Measurements from ENCODE around the gene DPF3.

The DPF3 gene

GRCh38 chr14:72826039-72826438, 67.9 kb downstream of the DPF3 start:
- Histone ChIP-seq H3K79me2 (ENCODE audit: low read length) (peaks cover 83% of the 10 kb centered on the region), H3K4me2 (ENCODE audit: low read depth, low read length) (no peak overlapping the region), H3K4me3 (ENCODE audit: low read length) (no peak overlapping the region), H3K4me1 (ENCODE audit: low read length) (no peaks in the 10 kb centered on the region), H4K20me1 (ENCODE audit: insufficient read depth, low read length) (no peaks in the 10 kb centered on the region), H3K27me3 (replicated peaks; ENCODE audit: insufficient read depth, low read length) (no peaks in the 10 kb centered on the region), H3K9ac (ENCODE audit: low read length) (no peak overlapping the region), H2AFZ (ENCODE audit: low read length) (no peak overlapping the region), H3K36me3 (replicated peaks; ENCODE audit: insufficient read depth, low read length) (no peaks in the 10 kb centered on the region), H3K9me3 (replicated peaks; ENCODE audit: insufficient read depth, low read length) (no peaks in the 10 kb centered on the region), H3K27ac (ENCODE audit: low read length) (no peak overlapping the region), H3K9me2 (replicated peaks; ENCODE audit: insufficient read depth, low read length) (no peaks in the 10 kb centered on the region), H3F3A (ENCODE audit: insufficient read depth, low read length) (no peaks in the 10 kb centered on the region)
- TF ChIP-seq EZH2phosphoT487 (IDR thresholded peaks at IDR 0.05; ENCODE audit: low read length) (no peak), EZH2 (optimal IDR thresholded peaks at IDR 0.05; ENCODE audit: low read depth, low read length) (no peak), CTCF (IDR thresholded peaks at IDR 0.05; ENCODE audit: low read length) (no peak)
- no peak for DNase-seq

- H2AFZ ChIP-seq (ENCODE audit: low read length): no peak overlapping the region
- no peaks in the 10 kb centered on the region for H3F3A ChIP-seq (ENCODE audit: insufficient read depth, low read length)
- H3K4me3 ChIP-seq (ENCODE audit: low read length): no peak overlapping the region
- no peak overlapping the region for H3K27ac ChIP-seq (ENCODE audit: low read length)
- DNase-seq: no peak
- TF ChIP-seq EZH2 (optimal IDR thresholded peaks at IDR 0.05; ENCODE audit: low read depth, low read length) (no peak), CTCF (IDR thresholded peaks at IDR 0.05; ENCODE audit: low read length) (no peak), EZH2phosphoT487 (IDR thresholded peaks at IDR 0.05; ENCODE audit: low read length) (no peak)
- no peaks in the 10 kb centered on the region for H3K9me2 ChIP-seq (replicated peaks; ENCODE audit: insufficient read depth, low read length)
- no peaks in the 10 kb centered on the region for H3K4me1 ChIP-seq (ENCODE audit: low read length)
- no peaks in the 10 kb centered on the region for H3K27me3 ChIP-seq (replicated peaks; ENCODE audit: insufficient read depth, low read length)
- H3K36me3 ChIP-seq (replicated peaks; ENCODE audit: insufficient read depth, low read length): no peaks in the 10 kb centered on the region
- H3K9ac ChIP-seq (ENCODE audit: low read length): no peak overlapping the region
- no peaks in the 10 kb centered on the region for H3K9me3 ChIP-seq (replicated peaks; ENCODE audit: insufficient read depth, low read length)
- H4K20me1 ChIP-seq (ENCODE audit: insufficient read depth, low read length): no peaks in the 10 kb centered on the region
- H3K4me2 ChIP-seq (ENCODE audit: low read depth, low read length): no peak overlapping the region
- peaks cover 83% of the 10 kb centered on the region for H3K79me2 ChIP-seq (ENCODE audit: low read length)
Measured at GRCh38 chr14:72825486-72825885, 68.4 kb downstream of the DPF3 start.

- Histone ChIP-seq H3K79me2 (ENCODE audit: low read length) (peaks cover 88% of the 10 kb centered on the region), H3K36me3 (replicated peaks; ENCODE audit: insufficient read depth, low read length) (no peaks in the 10 kb centered on the region), H3K9me2 (replicated peaks; ENCODE audit: insufficient read depth, low read length) (no peaks in the 10 kb centered on the region), H2AFZ (ENCODE audit: low read length) (no peak overlapping the region), H4K20me1 (ENCODE audit: insufficient read depth, low read length) (no peaks in the 10 kb centered on the region), H3K4me3 (ENCODE audit: low read length) (no peak overlapping the region), H3F3A (ENCODE audit: insufficient read depth, low read length) (no peaks in the 10 kb centered on the region), H3K9ac (ENCODE audit: low read length) (no peak overlapping the region), H3K4me1 (ENCODE audit: low read length) (no peaks in the 10 kb centered on the region), H3K9me3 (replicated peaks; ENCODE audit: insufficient read depth, low read length) (no peaks in the 10 kb centered on the region), H3K27me3 (replicated peaks; ENCODE audit: insufficient read depth, low read length) (no peaks in the 10 kb centered on the region), H3K27ac (ENCODE audit: low read length) (no peak overlapping the region), H3K4me2 (ENCODE audit: low read depth, low read length) (no peak overlapping the region)
- TF ChIP-seq EZH2phosphoT487 (IDR thresholded peaks at IDR 0.05; ENCODE audit: low read length): no peak
- TF ChIP-seq EZH2 (optimal IDR thresholded peaks at IDR 0.05; ENCODE audit: low read depth, low read length): no peak
- TF ChIP-seq CTCF (IDR thresholded peaks at IDR 0.05; ENCODE audit: low read length): no peak
- no peak for DNase-seq
Measured at GRCh38 chr14:72824051-72824450, 69.8 kb downstream of the DPF3 start.
